K562 (cell line): ENCODE results near the gene CHMP5. TPM values are rescaled to one million over a fixed set of nuclear protein-coding genes. Genes with fewer than 3 reads are reported as not detected.

Source experiments
- AFF4 ChIP-seq: sonication (generic); formaldehyde crosslinking; IDR thresholded peaks from 2 replicates; pipeline ENCODE4 v1.8.0; 2023; ENCODE audit warnings: mild to moderate bottlenecking, missing genetic modification reagents
- CAMTA2 ChIP-seq: fragments of 250-450 bp; sonication (Bioruptor Pico); conservative IDR thresholded peaks from 2 replicates; pipeline ENCODE4 v1.5.1; 2022
- CCNT2 ChIP-seq: IDR thresholded peaks from 2 replicates; pipeline ENCODE4 v1.6.1; 2011; ENCODE audit warnings: borderline replicate concordance, low read depth, mild to moderate bottlenecking, moderate library complexity, mixed read lengths, low read length; ENCODE audit not compliant: insufficient read length; ENCODE audit errors: extremely low read depth
- PURB ChIP-seq: sonication (generic); formaldehyde crosslinking; IDR thresholded peaks from 2 replicates; pipeline ENCODE4 v1.9.0; 2021; ENCODE audit warnings: low read depth, mild to moderate bottlenecking, missing genetic modification reagents
- SIN3A ChIP-seq, 2 experiments: fragments of 150-350 bp in 1 of 2; IDR thresholded peaks; 2 replicates each; pipeline ENCODE4 v1.6.1; 2011 to 2016; ENCODE audit warnings: borderline replicate concordance in 2 of 2, low read depth in 2 of 2, low read length in 2 of 2, mild to moderate bottlenecking in 2 of 2, moderate library complexity in 2 of 2; ENCODE audit not compliant: control insufficient read depth in 1 of 2
- TEAD4 ChIP-seq, 2 experiments: sonication (generic) in 1 of 2; formaldehyde crosslinking in 1 of 2; IDR thresholded peaks; 2 replicates each; pipeline versions ENCODE4 v1.6.1 to v1.8.0; 2012 to 2022; ENCODE audit warnings: borderline replicate concordance in 1 of 2, inconsistent platforms in 1 of 2, low read length in 1 of 2, mild to moderate bottlenecking in 1 of 2, missing genetic modification reagents in 1 of 2
- VEZF1 ChIP-seq: fragments of 200-800 bp; sonication (Bioruptor generic); IDR thresholded peaks from 2 replicates; pipeline ENCODE4 v1.6.1; 2017; ENCODE audit warnings: missing genetic modification characterization, missing compliant biosample characterization
- polyA plus RNA-seq, 8 experiments: library from polyadenylated mRNA; depleted of rRNA in 4 of 8; stranded (reverse) in 5 of 8; unstranded in 3 of 8; fragments of >200 nt; fragmentation: Nextera tagmentation in 2 of 8; fragmentation: Illumina TruSeq in 1 of 8; extraction: Ambion mirVana in 2 of 8; extraction: Trizol in 1 of 8; gene quantifications; 2 replicates each; pipeline versions ENCODE4 v1.2.1 to v1.2.3, GENCODE V29; 2011 to 2014; ENCODE audit warnings: inconsistent platforms in 1 of 8, missing spikeins in 1 of 8
- total RNA-seq, 7 experiments: library from RNA; depleted of rRNA in 6 of 7; stranded (reverse); fragments of >200 nt in 6 of 7; fragmentation: Illumina TruSeq in 2 of 7; extraction: Trizol in 2 of 7; gene quantifications; 2 replicates each; pipeline versions ENCODE4 v1.2.1 to v1.2.3, GENCODE V29; 2011 to 2021; ENCODE audit warnings: low replicate concordance in 1 of 7
- TF ChIP-seq, protein P1 (sequence below): fragments of 200-400 bp; formaldehyde crosslinking; IDR thresholded peaks from 2 replicates; pipeline ENCODE4 v1.6.1; 2017; ENCODE audit warnings: mild to moderate bottlenecking, low read depth, low read length, moderate library complexity

Gene CHMP5
- total and polyA plus RNA-seq, 9 of the 15 experiments (the other 6 are each of a cell fraction or from before 2014, with no cell fraction given) = 36.0 to 105 (median 54.9) TPM

DNA sequence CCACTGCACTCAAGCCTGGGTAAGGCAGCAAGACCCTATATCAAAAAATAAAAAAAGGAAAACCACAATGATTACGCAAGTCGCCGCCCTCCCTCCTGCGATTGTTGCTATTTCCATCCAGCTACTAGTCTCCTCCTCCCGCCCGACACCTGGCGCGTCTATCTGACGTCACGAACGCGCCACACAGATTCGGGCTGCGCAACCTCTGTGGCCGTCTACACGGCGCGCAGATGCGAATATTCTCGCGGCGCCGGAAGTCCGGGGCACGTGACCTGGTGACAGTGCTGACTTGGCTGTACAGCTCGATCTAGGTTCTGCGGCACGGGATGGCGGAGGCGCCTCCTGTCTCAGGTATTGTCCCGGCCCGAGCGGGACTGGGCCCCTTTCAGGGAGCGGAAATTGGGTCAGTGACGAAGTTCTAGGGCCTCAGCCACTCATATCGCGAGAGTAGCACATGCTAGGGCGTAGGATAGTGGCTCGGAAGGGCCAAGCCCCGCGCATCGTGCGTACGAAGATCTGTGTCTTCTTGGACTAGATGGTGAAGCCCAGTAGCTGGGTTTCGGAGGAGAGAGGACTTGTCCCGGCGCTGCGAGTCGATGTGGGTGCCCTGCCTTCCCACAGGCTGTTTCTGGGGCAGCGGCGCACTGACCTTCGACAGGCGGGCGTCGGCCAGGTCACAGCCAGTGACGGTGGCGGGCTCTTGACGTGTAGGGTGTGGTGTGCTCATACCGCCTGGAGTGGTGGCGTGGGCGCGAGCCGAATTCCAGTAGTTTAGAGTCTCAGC, 25.6 kb downstream of the CHMP5 start, which contains the start of gene NFX1 (continued):
- TF ChIP-seq, protein P1, sequence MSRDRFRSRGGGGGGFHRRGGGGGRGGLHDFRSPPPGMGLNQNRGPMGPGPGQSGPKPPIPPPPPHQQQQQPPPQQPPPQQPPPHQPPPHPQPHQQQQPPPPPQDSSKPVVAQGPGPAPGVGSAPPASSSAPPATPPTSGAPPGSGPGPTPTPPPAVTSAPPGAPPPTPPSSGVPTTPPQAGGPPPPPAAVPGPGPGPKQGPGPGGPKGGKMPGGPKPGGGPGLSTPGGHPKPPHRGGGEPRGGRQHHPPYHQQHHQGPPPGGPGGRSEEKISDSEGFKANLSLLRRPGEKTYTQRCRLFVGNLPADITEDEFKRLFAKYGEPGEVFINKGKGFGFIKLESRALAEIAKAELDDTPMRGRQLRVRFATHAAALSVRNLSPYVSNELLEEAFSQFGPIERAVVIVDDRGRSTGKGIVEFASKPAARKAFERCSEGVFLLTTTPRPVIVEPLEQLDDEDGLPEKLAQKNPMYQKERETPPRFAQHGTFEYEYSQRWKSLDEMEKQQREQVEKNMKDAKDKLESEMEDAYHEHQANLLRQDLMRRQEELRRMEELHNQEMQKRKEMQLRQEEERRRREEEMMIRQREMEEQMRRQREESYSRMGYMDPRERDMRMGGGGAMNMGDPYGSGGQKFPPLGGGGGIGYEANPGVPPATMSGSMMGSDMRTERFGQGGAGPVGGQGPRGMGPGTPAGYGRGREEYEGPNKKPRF = no peak
- TF ChIP-seq PURB (no peak), CAMTA2 (CRISPR knock-in tag) (no peak), VEZF1 (CRISPR knock-in tag) (peak; percentile 80), TEAD4 (IDR thresholded peaks at IDR 0.05; ENCODE audit: low read length) (peak; percentile 53; the same call in 1 of the 2 replicates), TEAD4 (CRISPR knock-in tag; IDR thresholded peaks at IDR 0.05; ENCODE audit: borderline replicate concordance) (no peak), CCNT2 (peak; percentile 57), SIN3A (IDR thresholded peaks at IDR 0.05; ENCODE audit: borderline replicate concordance in 2 of 2, control insufficient read depth in 1 of 2, low read depth in 2 of 2, low read length in 2 of 2) (peak; percentile 69 to 92; a peak in 2 of 4 replicates), AFF4 (CRISPR knock-in tag) (peak; percentile 29)
